HG02588 (cell line): ENCODE data around the gene CSTF3.
"Not testable (repeated sequence)": the region's sequence is repeated elsewhere in the genome, so short reads cannot be mapped to it uniquely, and the experiment has no call there.

ENCODE experiments used
- ATAC-seq: cut with Tn5 transposase; IDR thresholded peaks from one replicate; pipeline ENCODE4 v1.9.1; 2021; ENCODE audit warnings: mild to moderate bottlenecking, moderate library complexity; ENCODE audit not compliant: unreplicated experiment

CSTF3 gene

GRCh38 chr11:33161120-33162005 is at the start of gene CSTF3:
Gene CSTF3, minus strand, starts transcription at chr11:33161480. Its CDS starts 155 bp downstream, at chr11:33161325.
- ATAC-seq = peak; percentile 95

GRCh38 chr11:33208150-33208549 is 46.9 kb upstream of the CSTF3 start:
- ATAC-seq = no peak

GRCh38 chr11:33207408-33207985 is 46.2 kb upstream of the CSTF3 start:
- ATAC-seq = no peak

GRCh38 chr11:33197915-33198727 is 36.8 kb upstream of the CSTF3 start:
- ATAC-seq = no peak

- no peak for ATAC-seq
Observed at GRCh38 chr11:33195462-33196173, 34.3 kb upstream of the CSTF3 start.

GRCh38 chr11:33194455-33194854 is 33.2 kb upstream of the CSTF3 start:
- ATAC-seq = no peak

- no peak for ATAC-seq
Observed at GRCh38 chr11:33191467-33191866, 30.2 kb upstream of the CSTF3 start.

- no peak for ATAC-seq
Observed at GRCh38 chr11:33187998-33188722, 26.9 kb upstream of the CSTF3 start.

GRCh38 chr11:33185756-33186155 is 24.5 kb upstream of the CSTF3 start:
- ATAC-seq = no peak

GRCh38 chr11:33182246-33182878 is 21.1 kb upstream of the CSTF3 start:
- no peak for ATAC-seq

GRCh38 chr11:33179348-33179803 is 18.1 kb upstream of the CSTF3 start:
- ATAC-seq = no peak

GRCh38 chr11:33178443-33179180 is 17.3 kb upstream of the CSTF3 start:
- ATAC-seq = no peak

GRCh38 chr11:33177676-33178336 is 16.5 kb upstream of the CSTF3 start:
- ATAC-seq = no peak

GRCh38 chr11:33176760-33177159 is 15.5 kb upstream of the CSTF3 start:
- not testable (repeated sequence) for ATAC-seq

- no peak for ATAC-seq
Observed at GRCh38 chr11:33172996-33173395, 11.7 kb upstream of the CSTF3 start.

GRCh38 chr11:33172345-33172744 is 11.1 kb upstream of the CSTF3 start:
- ATAC-seq = no peak

GRCh38 chr11:33171251-33171650 is 10.0 kb upstream of the CSTF3 start:
- ATAC-seq = no peak

- no peak for ATAC-seq
Observed at GRCh38 chr11:33168709-33169200, 7.5 kb upstream of the CSTF3 start.
